Spleen (tissue), 13 donors: ENCODE results near the gene BCL10. TPM values are rescaled to one million over a fixed set of nuclear protein-coding genes. Genes with fewer than 3 reads are reported as not detected.

Experiments used
- DNase-seq: peaks from one replicate; pipeline ENCODE4 v3.0.0-alpha.2; 2020
- H3K27ac ChIP-seq, 8 donors: fragments of 200-600 bp; sonication (generic) in 7 of 8; 1 replicate in 4 of 8; 2 replicates in 4 of 8; pipeline versions ENCODE4 v1.5.0 to v1.8.0; 2016 to 2021; ENCODE audit warnings: inconsistent platforms in 4 of 8, mild to moderate bottlenecking in 4 of 8, moderate library complexity in 1 of 8
- H3K27me3 ChIP-seq, 7 donors: fragments of 200-600 bp; sonication (generic) in 6 of 7; replicated peaks in 1 of 7; 1 replicate in 4 of 7; 2 replicates in 3 of 7; pipeline versions ENCODE4 v1.5.0 to v1.8.0; 2016 to 2021; ENCODE audit warnings: inconsistent platforms in 3 of 7, mild to moderate bottlenecking in 1 of 7
- H3K36me3 ChIP-seq, 6 donors: fragments of 200-600 bp; sonication (generic) in 5 of 6; 1 replicate in 4 of 6; 2 replicates in 2 of 6; pipeline versions ENCODE4 v1.5.0 to v1.8.0; 2016 to 2021; ENCODE audit warnings: inconsistent platforms in 2 of 6
- H3K4me1 ChIP-seq, 6 donors: fragments of 200-600 bp; sonication (generic) in 5 of 6; 1 replicate in 3 of 6; 2 replicates in 3 of 6; pipeline versions ENCODE4 v1.5.0 to v1.8.0; 2016 to 2021; ENCODE audit warnings: inconsistent platforms in 3 of 6
- H3K4me3 ChIP-seq, 8 donors: fragments of 200-600 bp; sonication (generic) in 7 of 8; 1 replicate in 4 of 8; 2 replicates in 4 of 8; pipeline versions ENCODE4 v1.5.0 to v1.8.0; 2016 to 2021; ENCODE audit warnings: inconsistent platforms in 4 of 8, mild to moderate bottlenecking in 4 of 8, moderate library complexity in 2 of 8
- H3K9me3 ChIP-seq, 8 donors: fragments of 200-600 bp; sonication (generic) in 7 of 8; 1 replicate in 4 of 8; 2 replicates in 4 of 8; pipeline versions ENCODE4 v1.5.0 to v1.8.0; 2016 to 2021; ENCODE audit warnings: inconsistent platforms in 4 of 8
- CTCF ChIP-seq, 11 experiments: fragments of 200-600 bp in 7 of 11; fragments of 450-650 bp in 4 of 11; sonication (generic) in 4 of 11; IDR thresholded peaks in 8 of 11; conservative IDR thresholded peaks in 3 of 11; 1 replicate in 7 of 11; 2 replicates in 4 of 11; pipeline versions ENCODE4 v1.4.0 to v1.8.0; 2016 to 2021; ENCODE audit warnings: antibody characterized with exemption in 11 of 11, inconsistent platforms in 4 of 11, mild to moderate bottlenecking in 1 of 11
- POLR2A ChIP-seq, 3 donors: fragments of 450-650 bp; IDR thresholded peaks; one replicate each; pipeline ENCODE4 v1.5.1; 2017; ENCODE audit warnings: antibody characterized with exemption in 3 of 3, mild to moderate bottlenecking in 1 of 3
- POLR2AphosphoS5 ChIP-seq, 3 donors: sonication (generic); formaldehyde crosslinking; IDR thresholded peaks; one replicate each; pipeline ENCODE4 v1.5.1; 2017; ENCODE audit warnings: antibody characterized with exemption in 3 of 3
- WGBS, 5 donors: extraction: QIAGEN DNeasy Blood & Tissue Kit in 3 of 5; methylation state at CpG; one replicate each; pipeline versions ENCODE4 v1.1.5 to v1.1.7; 2013 to 2018; 5-methylcytosine and 5-hydroxymethylcytosine counted together
- intact Hi-C: fragments of 100-400 bp; cut with DNase I; formaldehyde crosslinking; loops from one replicate; pipeline ENCODE4 v1.15.0; 2023; ENCODE audit warnings: low total_unique reads
- long read RNA-seq, 2 donors: transcript quantifications; one replicate each; lab custom pipeline, GENCODE V29; 2026
- polyA plus RNA-seq, 3 donors: library from polyadenylated mRNA; stranded (reverse); fragments of 200-250 nt; gene quantifications; one replicate each; pipeline ENCODE4 v1.2.1, GENCODE V29; 2013
- total RNA-seq, 7 donors: library from RNA; depleted of rRNA in 3 of 7; stranded (reverse); fragments of >200 nt in 3 of 7; fragmentation: NEBNext Ultra II Directional in 4 of 7; extraction: Animal tissue kit (Norgen Biotek cat#: 25700) in 4 of 7; gene quantifications; one replicate each; pipeline versions ENCODE4 v1.1.0 to v1.2.1, GENCODE V29; 2016 to 2021
- donor health status: healthy with polysubstance abuse.
- donor health status: DM: no; HTN: no; CAD: no; lungs with moderate emphysema.
- donor health status: DM: no; HTN: no; CAD: no.
- donor health status: Bipolar disorder and iron deficiency.
- donor health status: healthy.
- donor health status: DM: no; HTN: no; CAD: no.
- donor health status: DM: yes; HTN: yes; CAD: no.

Gene BCL10
- total RNA-seq (10 to 100 TPM; 27.4 to 45.1 (median 38.1) TPM), polyA plus RNA-seq (10 to 100 TPM; 10.5 to 14.4 (median 11.0) TPM)
- long read RNA-seq, donor 1, transcript BCL10-203 (3 exons, 2,833 nt): major isoform, 6 of 6 reads
- long read RNA-seq, donor 1, partial matches to known transcripts: 0 of 6 reads
- long read RNA-seq, donor 1, other reads (novel, unspliced or antisense): 0 of 6 reads
- long read RNA-seq, donor 2, transcript BCL10-203 (3 exons, 2,833 nt): major isoform, 9 of 9 reads
- long read RNA-seq, donor 2, partial matches to known transcripts: 0 of 9 reads
- long read RNA-seq, donor 2, other reads (novel, unspliced or antisense): 0 of 9 reads

DNA sequence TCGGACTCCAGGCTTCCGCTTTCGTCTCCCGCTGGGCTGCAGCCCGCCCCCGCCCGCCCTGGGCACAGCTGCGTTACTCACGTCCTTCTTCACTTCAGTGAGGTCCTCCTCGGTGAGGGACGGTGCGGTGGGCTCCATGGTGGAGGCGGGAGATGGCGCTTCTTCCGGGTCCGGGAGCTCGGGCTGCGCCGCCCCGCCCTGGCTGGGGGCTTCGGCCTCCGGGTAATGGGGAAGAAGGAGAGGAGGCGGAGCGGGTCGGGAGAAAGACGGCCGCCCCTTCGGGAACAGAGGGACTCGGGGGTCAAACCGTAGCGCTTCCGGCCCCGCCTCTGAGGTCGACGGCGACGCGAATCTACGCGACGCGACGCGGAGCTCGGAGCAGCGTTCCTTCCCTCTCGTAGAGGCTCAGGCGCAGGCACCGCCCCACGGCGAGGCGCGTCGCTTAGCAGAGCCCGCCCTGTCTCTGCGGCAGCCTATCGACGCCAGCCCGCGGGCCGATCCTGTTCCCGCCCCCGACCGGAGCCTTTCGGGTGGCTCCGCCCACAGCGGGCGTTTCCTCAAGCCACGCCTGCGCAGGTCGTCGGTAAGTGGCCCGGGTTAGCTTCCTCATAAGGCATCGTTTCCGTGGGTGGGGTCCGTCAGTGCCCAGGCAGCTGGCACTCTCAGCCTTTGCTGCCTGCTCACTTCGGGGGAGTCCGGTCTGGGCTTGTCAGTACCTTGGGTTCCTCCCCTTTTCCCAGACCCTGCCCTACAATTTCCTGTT, at the start of gene BCL10:
Gene BCL10 (minus strand): TSS at position 418 of the 763 bp plus-strand sequence. CDS start 280 bp downstream, at position 138.
- H3K27ac ChIP-seq: peak within 1 kb of the TSS; percentile 97 to 100 (median 98)
- H3K36me3 ChIP-seq: peaks cover 0 to 20% (median 0%) of the 10 kb centered on the region in 6 donors
- DNase-seq: peak; percentile 100
- WGBS, 5 donors: 0 to 2% (median 1%) methylated on average over 22 to 78 of the region's 78 CpGs
- intact Hi-C loops: no loop called here
- no peaks in the 10 kb centered on the region for H3K27me3 ChIP-seq
- no peaks in the 10 kb centered on the region for H3K9me3 ChIP-seq
- peak within 1 kb of the TSS; percentile 75 to 94 (median 82) for H3K4me3 ChIP-seq
- peaks cover 34 to 74% (median 56%) of the 10 kb centered on the region in 6 donors for H3K4me1 ChIP-seq
- TF ChIP-seq CTCF (IDR thresholded peaks at IDR 0.05 in 8 of 11, conservative IDR thresholded peaks at IDR 0.05 in 3 of 11) (peak in 2 of 11 experiments; percentile 36 to 44), POLR2AphosphoS5 (IDR thresholded peaks at IDR 0.05) (peak; percentile 96 to 99 (median 97)), POLR2A (IDR thresholded peaks at IDR 0.05) (peak; percentile 24 to 80 (median 26))

DNA sequence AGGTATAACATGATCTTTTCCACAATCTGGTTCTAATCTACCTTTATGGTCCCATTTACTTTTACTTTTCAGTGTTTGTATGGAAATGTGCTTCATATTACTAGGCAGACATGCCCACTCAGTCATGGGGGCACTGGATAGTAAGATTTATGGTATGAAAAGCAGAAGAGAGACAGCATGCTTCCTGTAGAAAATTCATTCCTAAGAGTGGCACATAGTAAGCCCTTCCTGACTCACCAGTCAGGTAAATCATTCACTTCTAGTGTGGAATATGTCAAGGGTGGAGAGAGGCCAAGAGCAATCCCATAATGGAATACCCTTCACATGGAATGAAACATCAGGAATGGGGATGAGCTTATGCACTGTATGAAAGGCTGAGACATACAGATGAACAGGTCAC, 49.5 kb upstream of the BCL10 start:
- H3K4me3 ChIP-seq: no peak overlapping the region
- peaks cover 0 to 21% (median 15%) of the 10 kb centered on the region in 6 donors for H3K4me1 ChIP-seq
- no peaks in the 10 kb centered on the region for H3K9me3 ChIP-seq
- no peak for TF ChIP-seq POLR2AphosphoS5 (IDR thresholded peaks at IDR 0.05)
- H3K36me3 ChIP-seq: no peaks in the 10 kb centered on the region
- intact Hi-C loops: no loop called here
- H3K27ac ChIP-seq: no peak overlapping the region
- DNase-seq: no peak
- H3K27me3 ChIP-seq: no peaks in the 10 kb centered on the region

DNA sequence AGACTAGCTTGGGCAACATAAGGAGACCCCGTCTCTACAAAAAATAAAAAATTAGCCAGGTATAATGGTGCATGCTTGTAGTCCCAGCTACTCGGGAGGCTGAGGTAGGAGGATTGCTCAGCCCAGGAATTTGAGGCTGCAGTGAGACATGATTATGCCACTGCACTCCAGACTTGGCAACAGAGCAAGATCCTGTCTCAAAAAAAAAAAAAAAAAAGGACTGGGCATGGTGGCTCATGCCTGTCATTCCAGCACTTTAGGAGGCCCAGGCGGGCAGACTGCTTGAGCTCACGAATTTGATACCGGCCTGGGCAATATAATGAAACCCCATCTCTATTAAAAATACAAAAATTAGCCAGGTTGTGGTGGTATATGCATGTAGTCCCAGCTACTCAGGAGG, 47.3 kb upstream of the BCL10 start:
- no peak for TF ChIP-seq CTCF (IDR thresholded peaks at IDR 0.05 in 8 of 11, conservative IDR thresholded peaks at IDR 0.05 in 3 of 11)
- TF ChIP-seq POLR2AphosphoS5 (IDR thresholded peaks at IDR 0.05): no peak
- TF ChIP-seq POLR2A (IDR thresholded peaks at IDR 0.05): no peak
- 83 to 97% (median 85%) methylated on average over 5 of the region's 5 CpGs for WGBS, 5 donors
- H3K4me1 ChIP-seq: peaks cover 0 to 18% (median 5%) of the 10 kb centered on the region in 6 donors
- no peak overlapping the region for H3K4me3 ChIP-seq
- intact Hi-C loops: no loop called here
- DNase-seq: no peak
- no peaks in the 10 kb centered on the region for H3K9me3 ChIP-seq
- H3K27me3 ChIP-seq: no peaks in the 10 kb centered on the region
- no peak overlapping the region for H3K27ac ChIP-seq
- no peaks in the 10 kb centered on the region for H3K36me3 ChIP-seq

- TF ChIP-seq CTCF (IDR thresholded peaks at IDR 0.05 in 8 of 11, conservative IDR thresholded peaks at IDR 0.05 in 3 of 11) (no peak), POLR2AphosphoS5 (IDR thresholded peaks at IDR 0.05) (no peak), POLR2A (IDR thresholded peaks at IDR 0.05) (no peak)
- H3K4me3 ChIP-seq: no peak overlapping the region
- 75 to 91% (median 89%) methylated on average over 2 of the region's 2 CpGs for WGBS, 5 donors
- H3K9me3 ChIP-seq: no peaks in the 10 kb centered on the region
- no peak for DNase-seq
- H3K4me1 ChIP-seq: peaks cover 0 to 18% (median 5%) of the 10 kb centered on the region in 6 donors
- no peaks in the 10 kb centered on the region for H3K27me3 ChIP-seq
- H3K27ac ChIP-seq: no peak overlapping the region
- H3K36me3 ChIP-seq: no peaks in the 10 kb centered on the region
- intact Hi-C loops: no loop called here
These were observed 46.2 kb upstream of the BCL10 start for GRCh38 chr1:85322655-85323054.
